Neutrophil (primary cell): ENCODE measurements around the gene PCDHGB6.

ENCODE experiments used
- H3K27ac ChIP-seq: fragments of 200-600 bp; sonication (generic); 2 replicates; pipeline ENCODE4 v1.5.1; 2016; ENCODE audit warnings: mild to moderate bottlenecking, moderate library complexity
- H3K27me3 ChIP-seq: fragments of 200-600 bp; sonication (generic); 2 replicates; pipeline ENCODE4 v1.6.0; 2016; ENCODE audit warnings: mild to moderate bottlenecking
- H3K36me3 ChIP-seq: fragments of 200-600 bp; sonication (generic); 2 replicates; pipeline ENCODE4 v1.5.1; 2017
- H3K4me1 ChIP-seq, 2 experiments: fragments of 200-600 bp in 1 of 2; sonication (generic) in 1 of 2; 1 replicate in 1 of 2; 2 replicates in 1 of 2; pipeline versions ENCODE4 v1.5.1 to v1.6.1; 2013 to 2016; ENCODE audit warnings: low read depth in 1 of 2, low read length in 1 of 2, mild to moderate bottlenecking in 1 of 2, moderate library complexity in 1 of 2; ENCODE audit not compliant: control insufficient read depth in 1 of 2, insufficient read depth in 1 of 2
- H3K4me3 ChIP-seq, 2 experiments: fragments of 200-600 bp in 1 of 2; sonication (generic) in 1 of 2; 1 replicate in 1 of 2; 2 replicates in 1 of 2; pipeline ENCODE4 v1.5.1; 2013 to 2016; ENCODE audit warnings: low read depth in 1 of 2, low read length in 1 of 2, mild to moderate bottlenecking in 1 of 2, moderate library complexity in 1 of 2
- H3K9me3 ChIP-seq: fragments of 200-600 bp; sonication (generic); 2 replicates; pipeline ENCODE4 v1.5.1; 2016
- TF ChIP-seq, protein P1 (sequence below): fragments of 200-600 bp; sonication (generic); IDR thresholded peaks from 2 replicates; pipeline ENCODE4 v1.5.1; 2016; ENCODE audit warnings: antibody characterized with exemption

Gene PCDHGB6

GRCh38 chr5:141398608-141399007 is 9.2 kb upstream of the PCDHGB6 start:
- Histone ChIP-seq H3K27me3 (peaks cover 98% of the 10 kb centered on the region), H3K9me3 (peaks cover 21% of the 10 kb centered on the region), H3K27ac (no peak overlapping the region), H3K4me1 (no peaks in the 10 kb centered on the region), H3K36me3 (no peaks in the 10 kb centered on the region), H3K4me3 (no peak overlapping the region)
- TF ChIP-seq, protein P1, sequence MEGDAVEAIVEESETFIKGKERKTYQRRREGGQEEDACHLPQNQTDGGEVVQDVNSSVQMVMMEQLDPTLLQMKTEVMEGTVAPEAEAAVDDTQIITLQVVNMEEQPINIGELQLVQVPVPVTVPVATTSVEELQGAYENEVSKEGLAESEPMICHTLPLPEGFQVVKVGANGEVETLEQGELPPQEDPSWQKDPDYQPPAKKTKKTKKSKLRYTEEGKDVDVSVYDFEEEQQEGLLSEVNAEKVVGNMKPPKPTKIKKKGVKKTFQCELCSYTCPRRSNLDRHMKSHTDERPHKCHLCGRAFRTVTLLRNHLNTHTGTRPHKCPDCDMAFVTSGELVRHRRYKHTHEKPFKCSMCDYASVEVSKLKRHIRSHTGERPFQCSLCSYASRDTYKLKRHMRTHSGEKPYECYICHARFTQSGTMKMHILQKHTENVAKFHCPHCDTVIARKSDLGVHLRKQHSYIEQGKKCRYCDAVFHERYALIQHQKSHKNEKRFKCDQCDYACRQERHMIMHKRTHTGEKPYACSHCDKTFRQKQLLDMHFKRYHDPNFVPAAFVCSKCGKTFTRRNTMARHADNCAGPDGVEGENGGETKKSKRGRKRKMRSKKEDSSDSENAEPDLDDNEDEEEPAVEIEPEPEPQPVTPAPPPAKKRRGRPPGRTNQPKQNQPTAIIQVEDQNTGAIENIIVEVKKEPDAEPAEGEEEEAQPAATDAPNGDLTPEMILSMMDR: no peak

- peaks cover 15% of the 10 kb centered on the region for H3K9me3 ChIP-seq
These were observed 8.1 kb upstream of the PCDHGB6 start for GRCh38 chr5:141399555-141400258.

DNA sequence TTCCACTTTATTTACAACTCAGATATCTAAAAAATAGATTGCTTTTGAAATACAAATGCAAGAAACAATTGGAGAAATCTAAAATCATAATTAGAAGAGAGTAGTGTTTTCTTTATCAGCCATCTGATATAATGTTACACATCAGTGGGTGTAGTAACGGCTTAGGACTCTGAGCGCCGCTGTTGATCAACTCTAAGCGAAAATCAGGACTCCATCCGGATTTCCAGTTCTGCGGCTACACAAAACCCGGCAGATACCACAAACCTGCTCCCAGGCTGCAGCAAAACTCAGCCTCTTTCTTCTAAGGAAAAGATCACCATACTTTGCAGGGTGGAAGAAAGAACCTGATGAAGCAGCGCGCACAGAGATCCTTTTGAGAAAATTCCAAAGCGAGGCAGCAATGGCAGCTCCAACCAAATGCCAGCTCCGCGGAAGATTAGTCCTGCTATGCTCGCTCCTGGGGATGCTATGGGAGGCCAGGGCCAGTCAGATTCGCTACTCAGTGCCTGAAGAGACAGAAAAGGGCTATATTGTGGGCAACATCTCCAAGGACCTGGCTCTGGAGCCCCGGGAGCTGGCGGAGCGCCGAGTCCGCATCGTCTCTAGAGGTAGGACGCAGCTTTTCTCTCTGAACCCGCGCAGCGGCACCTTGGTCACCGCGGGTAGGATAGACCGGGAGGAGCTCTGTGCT is 5.1 kb upstream of the PCDHGB6 start, which contains the start of gene PCDHGA9:
Gene PCDHGA9, plus strand, starts transcription at position 226 of the 691 bp plus-strand sequence. Its CDS starts 175 bp downstream, at position 401.
- Histone ChIP-seq H3K27me3 (peaks cover 98% of the 10 kb centered on the region), H3K4me3 (no peak within 1 kb of the TSS), H3K4me1 (no peaks in the 10 kb centered on the region), H3K36me3 (no peaks in the 10 kb centered on the region), H3K9me3 (peaks cover 15% of the 10 kb centered on the region), H3K27ac (no peak within 1 kb of the TSS)
- TF ChIP-seq, protein P1: no peak

More at GRCh38 chr5:141399555-141400258, 8.1 kb upstream of the PCDHGB6 start:
- H3K4me1 ChIP-seq: no peaks in the 10 kb centered on the region
- no peaks in the 10 kb centered on the region for H3K36me3 ChIP-seq
- no peak overlapping the region for H3K27ac ChIP-seq
- H3K27me3 ChIP-seq: peaks cover 98% of the 10 kb centered on the region
- TF ChIP-seq, protein P1: no peak
- no peak overlapping the region for H3K4me3 ChIP-seq

GRCh38 chr5:141403387-141403786 is 4.4 kb upstream of the PCDHGB6 start:
- TF ChIP-seq, protein P1: no peak
- Histone ChIP-seq H3K36me3 (no peaks in the 10 kb centered on the region), H3K27ac (no peak overlapping the region), H3K4me1 (no peaks in the 10 kb centered on the region), H3K9me3 (peaks cover 19% of the 10 kb centered on the region), H3K4me3 (no peak overlapping the region), H3K27me3 (peaks cover 100% of the 10 kb centered on the region)

GRCh38 chr5:141409598-141410306 is 1.9 kb downstream of the PCDHGB6 start:
- peaks cover 0 to 7% of the 10 kb centered on the region in 2 experiments for H3K4me1 ChIP-seq
- TF ChIP-seq, protein P1: no peak
- H3K36me3 ChIP-seq: no peaks in the 10 kb centered on the region
- no peak overlapping the region for H3K27ac ChIP-seq
- H3K9me3 ChIP-seq: peaks cover 20% of the 10 kb centered on the region
- no peak overlapping the region for H3K4me3 ChIP-seq
- H3K27me3 ChIP-seq: peaks cover 100% of the 10 kb centered on the region
